ENCODE measurements around the gene METTL23. TPM values are rescaled to one million over a fixed set of nuclear protein-coding genes. Genes with fewer than 3 reads are reported as not detected.
"Not testable (repeated sequence)": the region's sequence is repeated elsewhere in the genome, so short reads cannot be mapped to it uniquely, and the experiment has no call there.

METTL23 gene
- total RNA-seq, 1 donor from 2014 or later, result 34.7 TPM

DNA sequence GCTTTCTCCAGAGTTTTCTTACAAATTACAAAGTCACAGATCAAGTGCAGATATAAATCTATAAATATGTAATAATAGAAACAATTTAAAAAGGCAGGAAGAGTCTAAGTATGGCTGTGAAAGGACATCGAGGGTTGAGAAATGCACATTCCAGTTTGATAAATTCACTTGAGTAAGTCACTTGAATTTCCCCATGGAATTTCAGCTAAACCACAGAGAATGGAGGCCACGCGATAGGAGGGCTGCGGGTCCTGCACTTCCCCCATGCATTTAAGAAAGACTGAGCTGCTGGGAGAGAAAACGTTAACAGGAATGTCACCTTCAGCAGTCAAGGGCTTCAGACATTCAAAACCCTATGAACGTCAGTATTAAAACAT, 9.8 kb upstream of the METTL23 start:
- TF ChIP-seq, protein P1, sequence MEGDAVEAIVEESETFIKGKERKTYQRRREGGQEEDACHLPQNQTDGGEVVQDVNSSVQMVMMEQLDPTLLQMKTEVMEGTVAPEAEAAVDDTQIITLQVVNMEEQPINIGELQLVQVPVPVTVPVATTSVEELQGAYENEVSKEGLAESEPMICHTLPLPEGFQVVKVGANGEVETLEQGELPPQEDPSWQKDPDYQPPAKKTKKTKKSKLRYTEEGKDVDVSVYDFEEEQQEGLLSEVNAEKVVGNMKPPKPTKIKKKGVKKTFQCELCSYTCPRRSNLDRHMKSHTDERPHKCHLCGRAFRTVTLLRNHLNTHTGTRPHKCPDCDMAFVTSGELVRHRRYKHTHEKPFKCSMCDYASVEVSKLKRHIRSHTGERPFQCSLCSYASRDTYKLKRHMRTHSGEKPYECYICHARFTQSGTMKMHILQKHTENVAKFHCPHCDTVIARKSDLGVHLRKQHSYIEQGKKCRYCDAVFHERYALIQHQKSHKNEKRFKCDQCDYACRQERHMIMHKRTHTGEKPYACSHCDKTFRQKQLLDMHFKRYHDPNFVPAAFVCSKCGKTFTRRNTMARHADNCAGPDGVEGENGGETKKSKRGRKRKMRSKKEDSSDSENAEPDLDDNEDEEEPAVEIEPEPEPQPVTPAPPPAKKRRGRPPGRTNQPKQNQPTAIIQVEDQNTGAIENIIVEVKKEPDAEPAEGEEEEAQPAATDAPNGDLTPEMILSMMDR (conservative IDR thresholded peaks at IDR 0.05; ENCODE audit: low read depth, low read length), result no peak
- no peak for DNase-seq (ENCODE audit: low read depth)
- no peak overlapping the region for H3K4me3 ChIP-seq (ENCODE audit: low read depth, low read length)

DNA sequence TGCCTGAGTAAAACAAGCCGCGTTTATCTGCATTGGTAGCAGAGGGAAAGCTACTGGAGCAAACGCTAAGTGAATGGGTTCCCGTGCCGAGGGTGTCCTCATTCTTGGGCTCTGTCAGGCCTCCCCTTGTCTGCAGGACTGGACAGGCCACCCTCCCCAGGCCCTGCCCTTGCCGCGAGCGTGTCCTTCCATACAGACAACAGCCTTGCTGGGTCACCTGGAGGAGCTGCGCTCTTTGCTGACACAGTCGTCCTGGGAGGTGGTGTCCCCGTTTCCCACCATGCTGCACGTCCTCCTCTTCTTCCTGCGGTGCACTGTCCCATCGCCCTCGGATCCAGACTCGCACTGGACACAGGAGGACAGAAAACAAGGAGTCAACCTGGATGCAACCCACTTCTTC, 8.1 kb upstream of the METTL23 start:
- TF ChIP-seq, protein P1 (conservative IDR thresholded peaks at IDR 0.05; ENCODE audit: low read depth, low read length), result no peak
- no peak for DNase-seq (ENCODE audit: low read depth)

DNA sequence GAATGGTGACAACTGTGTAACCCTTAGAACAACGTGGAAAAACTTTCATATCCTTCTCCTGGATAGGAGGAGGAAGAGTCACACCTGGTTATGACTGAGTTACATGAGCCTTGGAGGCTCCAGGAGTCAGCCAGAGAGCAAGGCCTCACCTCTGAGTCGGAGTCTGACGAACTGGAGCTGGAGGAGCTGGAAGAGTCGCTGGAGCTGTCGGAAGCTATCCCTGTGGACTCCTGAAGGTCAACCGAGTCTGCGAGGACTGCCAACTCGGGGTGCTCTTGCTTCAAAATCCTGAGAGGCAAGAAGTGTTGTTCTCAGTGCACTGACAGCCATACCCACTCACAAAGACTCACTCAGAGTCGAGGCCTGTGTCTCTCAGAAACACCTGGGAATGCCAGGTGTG, 6.4 kb upstream of the METTL23 start:
- TF ChIP-seq, protein P1 (conservative IDR thresholded peaks at IDR 0.05; ENCODE audit: low read depth, low read length), result no peak
- no peak for DNase-seq (ENCODE audit: low read depth)
- H3K4me3 ChIP-seq (ENCODE audit: low read depth, low read length), result no peak overlapping the region

More for the DNA sequence above, 8.1 kb upstream of the METTL23 start:
- no peak overlapping the region for H3K4me3 ChIP-seq (ENCODE audit: low read depth, low read length)

DNA sequence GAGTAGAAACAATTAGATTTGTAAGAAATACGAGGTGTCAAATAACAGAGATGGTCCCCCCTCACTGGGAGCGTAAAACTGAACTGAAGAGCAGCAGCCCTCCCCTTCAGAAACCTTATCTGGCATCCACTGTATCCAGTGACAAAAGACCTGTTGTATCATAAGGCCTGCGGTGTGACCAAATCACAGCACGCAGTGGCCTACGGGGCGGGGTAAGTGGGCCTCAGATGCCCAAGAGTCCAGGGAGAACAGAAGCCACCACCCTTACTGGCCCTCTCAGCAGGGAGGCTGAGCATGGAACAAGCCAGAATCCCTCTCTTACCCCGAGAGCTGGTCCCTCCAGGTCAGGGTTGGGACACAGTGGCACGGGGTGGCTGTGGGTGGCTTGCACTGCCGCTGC, 5.7 kb upstream of the METTL23 start:
- TF ChIP-seq, protein P1 (conservative IDR thresholded peaks at IDR 0.05; ENCODE audit: low read depth, low read length), result no peak
- H3K4me3 ChIP-seq (ENCODE audit: low read depth, low read length), result no peak overlapping the region
- DNase-seq (ENCODE audit: low read depth), result no peak

DNA sequence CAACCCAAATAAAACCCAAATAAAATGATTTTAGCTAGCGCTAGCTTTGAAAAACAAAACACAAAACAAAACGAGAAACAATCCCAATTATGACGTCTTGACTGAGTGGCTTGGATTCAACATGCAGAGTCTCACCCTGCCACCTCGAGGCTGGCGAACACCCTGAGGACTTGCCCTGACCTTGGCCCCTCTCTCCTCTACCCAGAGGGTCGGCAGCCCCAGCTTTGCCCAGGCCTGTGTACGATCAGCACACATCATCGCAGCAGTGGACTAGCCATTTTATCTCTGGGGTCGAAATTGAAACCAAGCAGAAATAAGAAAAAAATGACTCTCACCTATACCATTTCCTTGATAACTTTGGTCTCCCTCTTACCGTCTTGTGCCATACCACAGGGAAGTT, 5.2 kb upstream of the METTL23 start:
- DNase-seq (ENCODE audit: low read depth), result no peak
- TF ChIP-seq, protein P1 (conservative IDR thresholded peaks at IDR 0.05; ENCODE audit: low read depth, low read length), result no peak
- no peak overlapping the region for H3K4me3 ChIP-seq (ENCODE audit: low read depth, low read length)

DNA sequence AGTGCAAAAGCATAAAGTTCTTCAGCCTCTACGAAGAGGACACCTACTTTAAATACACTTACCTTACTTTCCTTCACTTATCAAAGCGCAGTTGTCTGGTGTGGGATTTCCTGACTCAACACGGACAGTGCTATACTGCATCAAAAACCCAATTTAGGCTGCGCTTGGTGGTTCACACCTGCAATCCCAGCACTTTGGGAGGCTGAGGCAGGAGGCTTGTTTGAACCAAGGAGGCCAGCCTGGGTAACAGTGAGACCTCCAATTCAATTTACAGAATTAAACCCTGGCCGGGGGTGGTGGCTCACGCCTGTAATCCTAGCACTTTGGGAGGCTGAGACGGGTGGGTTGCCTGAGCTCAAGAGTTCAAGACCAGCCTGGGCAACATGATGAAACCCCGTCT, 4.4 kb upstream of the METTL23 start:
- TF ChIP-seq, protein P1 (conservative IDR thresholded peaks at IDR 0.05; ENCODE audit: low read depth, low read length), result no peak
- no peak for DNase-seq (ENCODE audit: low read depth)
- no peak overlapping the region for H3K4me3 ChIP-seq (ENCODE audit: low read depth, low read length)

DNA sequence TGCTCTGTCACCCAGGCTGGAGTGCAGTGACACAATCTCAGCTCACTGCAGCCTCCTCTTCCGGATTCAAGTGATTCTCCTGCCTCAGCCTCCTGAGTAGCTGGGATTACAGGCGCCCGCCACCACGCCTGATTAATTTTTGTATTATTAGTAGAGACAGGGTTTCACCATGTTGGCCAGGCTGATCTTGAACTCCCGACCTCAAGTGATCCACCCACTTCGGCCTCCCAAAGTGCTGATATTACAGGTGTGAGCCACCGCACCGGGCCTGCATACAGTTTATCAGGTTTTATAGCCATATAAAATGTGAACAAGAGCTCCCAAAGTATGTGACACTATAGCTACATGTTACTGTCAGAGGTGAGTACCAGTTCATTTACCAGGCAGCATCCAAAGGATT, 3.7 kb upstream of the METTL23 start:
- H3K4me3 ChIP-seq (ENCODE audit: low read depth, low read length); DNase-seq (ENCODE audit: low read depth): not testable (repeated sequence)

DNA sequence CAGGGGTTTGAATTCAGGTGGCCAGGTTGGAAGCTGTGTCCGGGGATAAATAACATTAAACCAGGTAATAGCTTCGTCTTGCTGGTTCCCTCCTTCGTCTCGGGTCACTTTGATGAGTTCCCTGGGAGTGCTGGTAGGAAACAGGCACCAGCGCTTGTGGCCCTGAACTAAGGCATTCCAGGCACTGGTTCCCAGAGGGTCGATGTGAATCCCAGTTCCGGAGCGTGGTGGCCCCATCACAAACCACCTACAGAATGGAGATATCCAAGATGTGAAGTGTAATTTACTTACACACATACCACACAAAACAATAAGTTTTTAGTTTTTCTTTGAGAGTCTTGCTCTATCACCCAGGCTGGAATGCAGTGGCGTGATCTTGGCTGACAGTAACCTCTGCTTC, 2.8 kb upstream of the METTL23 start:
- no peak for DNase-seq (ENCODE audit: low read depth)
- TF ChIP-seq, protein P1 (conservative IDR thresholded peaks at IDR 0.05; ENCODE audit: low read depth, low read length), result no peak
- H3K4me3 ChIP-seq (ENCODE audit: low read depth, low read length), result no peak overlapping the region

Measured in epithelial cell of proximal tubule (primary cell).